ENCODE results near the gene CDH24. TPM values are rescaled to one million over a fixed set of nuclear protein-coding genes. Genes with fewer than 3 reads are reported as not detected.
A peak's percentile ranks its signal among the peaks of the same experiment; 100 is the strongest.

CDH24 gene
- total and polyA plus RNA-seq, 2 of the 4 experiments (the other 2 are of a cell fraction) = 3.9 to 24.4 TPM

- no peaks in the 10 kb centered on the region for H3K9me1 ChIP-seq (ENCODE audit: insufficient read depth, low read length)
- no peaks in the 10 kb centered on the region for H3K27me3 ChIP-seq (ENCODE audit: control insufficient read depth, insufficient read depth, low read length)
- H3K9me3 ChIP-seq (ENCODE audit: control insufficient read depth, insufficient read depth, low read length) = no peaks in the 10 kb centered on the region
- intact Hi-C loops (cut with micrococcal nuclease) (loop anchor here (1.0 to 2.0 kb wide), 2 partner anchors 53 to 492 kb away; no protein-coding TSS in a partner anchor), in situ Hi-C loops (cut with MboI; ENCODE audit: low sequenced_read_pairs) (no loop called here), dilution Hi-C loops (cut with HindIII; ENCODE audit: low sequenced_read_pairs, unreplicated experiment) (no loop called here)
- peak overlapping the region; percentile 67 for H3K23ac ChIP-seq (ENCODE audit: low read depth, low read length)
- H2BK15ac ChIP-seq (ENCODE audit: low read depth, low read length) = no peak overlapping the region
- H4K5ac ChIP-seq (ENCODE audit: low read depth, low read length) = no peak overlapping the region
- no peak overlapping the region; the same call in 1 of the 2 replicates for H3K27ac ChIP-seq (ENCODE audit: insufficient read depth, low read length)
- ChIA-PET CTCF (interaction anchor here (0.7 to 1.3 kb wide), 5 partner anchors 12 to 111 kb away, joined by 3 to 4 read pairs (median 3); no protein-coding TSS in a partner anchor), POLR2A (ENCODE audit: unreplicated experiment) (no interaction called here)
- no peak overlapping the region for H2BK20ac ChIP-seq (ENCODE audit: low read depth, low read length)
- ATAC-seq (ENCODE audit: low read depth) = peak; percentile 70
- H3K56ac ChIP-seq (ENCODE audit: extremely low read depth, insufficient read depth, low read length) = no peak overlapping the region
- H2AK9ac ChIP-seq (replicated peaks; ENCODE audit: low read depth, low read length, poor library complexity) = peak overlapping the region; percentile 95
- peak overlapping the region; percentile 72 for H3K9ac ChIP-seq (ENCODE audit: low read depth, low read length)
- no peak overlapping the region; a peak in 1 of 4 replicates for H4K8ac ChIP-seq (ENCODE audit: low read depth in 2 of 2, low read length in 2 of 2)
- peak overlapping the region; percentile 75 for H3K4me2 ChIP-seq (ENCODE audit: low read depth, low read length)
- no peak overlapping the region for H2BK5ac ChIP-seq (ENCODE audit: low read depth, low read length, poor library complexity, severe bottlenecking)
- peaks cover 11% of the 10 kb centered on the region; the same call in 1 of the 2 replicates for H3K4me1 ChIP-seq (ENCODE audit: control insufficient read depth, insufficient read depth, low read length)
- no peak overlapping the region for H3K18ac ChIP-seq (ENCODE audit: low read depth, low read length)
- H4K20me1 ChIP-seq (ENCODE audit: insufficient read depth, low read length) = peaks cover 13% of the 10 kb centered on the region
- no TSS peak for BruUV-seq (replicated peaks)
- H3K79me1 ChIP-seq (ENCODE audit: low read depth in 1 of 2, low read length in 2 of 2) = peaks cover 0 to 34% of the 10 kb centered on the region in 2 experiments; a peak in 3 of 4 replicates
- H2AK5ac ChIP-seq (ENCODE audit: low read depth, low read length) = peak overlapping the region; percentile 52
- WGBS, 2 experiments (ENCODE audit: extremely low coverage in 2 of 2, insufficient read length in 1 of 2) = 0% methylated on average over 8 of the region's 17 CpGs; no CpG with 5 or more reads in 1 of the 2 experiments
- no peak overlapping the region for H2BK120ac ChIP-seq (ENCODE audit: low read depth, low read length)
- peak; percentile 65 for DNase-seq
- H4K91ac ChIP-seq (ENCODE audit: insufficient read depth, low read depth, low read length) = no peak overlapping the region
- peak overlapping the region; percentile 89 for H2AFZ ChIP-seq (replicated peaks; ENCODE audit: low read length, poor library complexity)
- H3K4ac ChIP-seq (ENCODE audit: low read depth, low read length) = peak overlapping the region; percentile 14; the same call in 1 of the 2 replicates
- H3K4me3 ChIP-seq (ENCODE audit: insufficient read depth, low read depth, low read length) = peak overlapping the region; percentile 62
- no peak overlapping the region for H3K14ac ChIP-seq (replicated peaks; ENCODE audit: low read depth, low read length)
- H3K36me3 ChIP-seq (ENCODE audit: control insufficient read depth, insufficient read depth, low read length) = peaks cover 28% of the 10 kb centered on the region
- TF ChIP-seq USF2 (IDR thresholded peaks at IDR 0.05; ENCODE audit: low read depth, low read length) = no peak
- peak; percentile 54 for TF ChIP-seq RAD21 (IDR thresholded peaks at IDR 0.05; ENCODE audit: low read length)
- no peak for TF ChIP-seq CEBPB (IDR thresholded peaks at IDR 0.05; ENCODE audit: low read depth, low read length)
- no peak for TF ChIP-seq BHLHE40 (IDR thresholded peaks at IDR 0.05; ENCODE audit: low read depth, low read length)
- TF ChIP-seq RCOR1 (IDR thresholded peaks at IDR 0.05; ENCODE audit: insufficient replicate concordance, low read length) = no peak
- no peak for TF ChIP-seq ELK1 (IDR thresholded peaks at IDR 0.05; ENCODE audit: borderline replicate concordance, low read depth, low read length)
- TF ChIP-seq MXI1 (IDR thresholded peaks at IDR 0.05; ENCODE audit: borderline replicate concordance, low read depth, low read length) = 0 out of 2 replicates have a peak, but pooled peaks have one; percentile 31
- TF ChIP-seq MAFK (IDR thresholded peaks at IDR 0.05; ENCODE audit: low read depth, low read length) = no peak
- peak; percentile 61 for TF ChIP-seq SMC3 (IDR thresholded peaks at IDR 0.05; ENCODE audit: low read depth, low read length)
- TF ChIP-seq FOS (IDR thresholded peaks at IDR 0.05; ENCODE audit: low read depth, low read length) = no peak
- no peak for TF ChIP-seq NFE2L2 (IDR thresholded peaks at IDR 0.05; ENCODE audit: low read depth, low read length)
- TF ChIP-seq CTCF (conservative IDR thresholded peaks at IDR 0.05; ENCODE audit: low read depth, low read length) = peak; percentile 76
- TF ChIP-seq POLR2A (IDR thresholded peaks at IDR 0.05; ENCODE audit: low read depth, low read length) = no peak
- no peak for TF ChIP-seq RFX5 (IDR thresholded peaks at IDR 0.05; ENCODE audit: low read depth, low read length)
Observed at GRCh38 chr14:23056145-23056955, 970 bp downstream of the CDH24 start.

All from IMR-90 (cell line).